IMR-90 (cell line): ENCODE data around the gene ENOX1.

Experiments used
- CEBPB ChIP-seq: IDR thresholded peaks from 2 replicates; pipeline ENCODE4 v1.6.1; 2012; ENCODE audit warnings: low read depth, low read length, improper control_type of control experiment
- CHD1 ChIP-seq: IDR thresholded peaks from 2 replicates; pipeline ENCODE4 v1.6.1; 2012; ENCODE audit warnings: low read depth, low read length, improper control_type of control experiment
- FOS ChIP-seq: fragments of 150-350 bp; IDR thresholded peaks from 2 replicates; pipeline ENCODE4 v1.6.1; 2016; ENCODE audit warnings: low read depth, low read length
- POLR2A ChIP-seq: IDR thresholded peaks from 2 replicates; pipeline ENCODE4 v1.6.1; 2012; ENCODE audit warnings: mild to moderate bottlenecking, low read depth, low read length
- RCOR1 ChIP-seq: IDR thresholded peaks from 2 replicates; pipeline ENCODE4 v1.6.1; 2012; ENCODE audit warnings: mild to moderate bottlenecking, low read length, improper control_type of control experiment; ENCODE audit not compliant: insufficient replicate concordance
- TF ChIP-seq, protein P1 (sequence below): conservative IDR thresholded peaks from 2 replicates; pipeline ENCODE4 v1.5.1; 2012; ENCODE audit warnings: mild to moderate bottlenecking, low read depth, low read length, improper control_type of control experiment

DNA sequence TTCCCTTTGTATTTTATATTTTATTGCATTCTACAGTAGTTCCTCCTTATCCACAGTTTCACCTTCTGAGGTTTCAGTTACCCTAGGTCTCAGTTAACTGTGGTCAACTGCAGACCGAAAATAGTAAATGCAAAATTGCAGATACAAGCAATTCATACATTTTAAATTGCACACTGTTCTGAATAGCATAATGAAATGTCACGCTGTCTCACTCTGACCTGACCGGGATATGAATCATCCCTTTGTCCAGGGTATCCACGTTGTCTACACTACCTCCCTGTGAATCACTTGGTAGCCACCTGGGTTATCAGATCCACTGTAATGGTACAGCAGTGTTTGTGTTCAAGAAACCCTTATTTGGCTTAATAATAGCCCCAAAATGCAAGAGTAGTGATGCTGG lies 438.4 kb downstream of the ENOX1 start:
- TF ChIP-seq, protein P1, sequence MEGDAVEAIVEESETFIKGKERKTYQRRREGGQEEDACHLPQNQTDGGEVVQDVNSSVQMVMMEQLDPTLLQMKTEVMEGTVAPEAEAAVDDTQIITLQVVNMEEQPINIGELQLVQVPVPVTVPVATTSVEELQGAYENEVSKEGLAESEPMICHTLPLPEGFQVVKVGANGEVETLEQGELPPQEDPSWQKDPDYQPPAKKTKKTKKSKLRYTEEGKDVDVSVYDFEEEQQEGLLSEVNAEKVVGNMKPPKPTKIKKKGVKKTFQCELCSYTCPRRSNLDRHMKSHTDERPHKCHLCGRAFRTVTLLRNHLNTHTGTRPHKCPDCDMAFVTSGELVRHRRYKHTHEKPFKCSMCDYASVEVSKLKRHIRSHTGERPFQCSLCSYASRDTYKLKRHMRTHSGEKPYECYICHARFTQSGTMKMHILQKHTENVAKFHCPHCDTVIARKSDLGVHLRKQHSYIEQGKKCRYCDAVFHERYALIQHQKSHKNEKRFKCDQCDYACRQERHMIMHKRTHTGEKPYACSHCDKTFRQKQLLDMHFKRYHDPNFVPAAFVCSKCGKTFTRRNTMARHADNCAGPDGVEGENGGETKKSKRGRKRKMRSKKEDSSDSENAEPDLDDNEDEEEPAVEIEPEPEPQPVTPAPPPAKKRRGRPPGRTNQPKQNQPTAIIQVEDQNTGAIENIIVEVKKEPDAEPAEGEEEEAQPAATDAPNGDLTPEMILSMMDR = no peak
- TF ChIP-seq RCOR1 = no peak
- no peak for TF ChIP-seq CEBPB
- no peak for TF ChIP-seq FOS
- no peak for TF ChIP-seq CHD1
- TF ChIP-seq POLR2A = no peak
